SU-DHL-6 (cell line): ENCODE measurements around the gene SGSM1.

Experiments used
- H2AFZ ChIP-seq: fragments of 200-600 bp; sonication (generic); 2 replicates; pipeline ENCODE4 v1.6.1; 2014; ENCODE audit warnings: low read depth, mild to moderate bottlenecking, moderate library complexity, mixed read lengths, antibody characterized with exemption, low read length; ENCODE audit not compliant: severe bottlenecking
- H3F3A ChIP-seq: fragments of 200-600 bp; shearing (Covaris generic); 2 replicates; pipeline ENCODE4 v1.6.0; 2016; ENCODE audit warnings: antibody characterized with exemption, mild to moderate bottlenecking; ENCODE audit not compliant: insufficient read depth
- H3K27ac ChIP-seq: fragments of 200-600 bp; sonication (generic); 2 replicates; pipeline ENCODE4 v1.5.1; 2016; ENCODE audit warnings: low read depth, mild to moderate bottlenecking, low read length, moderate library complexity, mixed read lengths
- H3K27me3 ChIP-seq: fragments of 200-600 bp; sonication (generic), shearing (Covaris generic); 2 replicates; pipeline ENCODE4 v1.6.0; 2014; ENCODE audit warnings: mild to moderate bottlenecking, low read length
- H3K36me3 ChIP-seq: fragments of 200-600 bp; sonication (generic); 2 replicates; pipeline ENCODE4 v1.6.1; 2014; ENCODE audit warnings: mild to moderate bottlenecking, low read length, mixed read lengths
- H3K4me2 ChIP-seq: fragments of 300-600, 200-600 bp; shearing (Covaris generic), sonication (generic); 2 replicates; pipeline ENCODE4 v1.6.0; 2014; ENCODE audit warnings: low read length, low read depth, mild to moderate bottlenecking; ENCODE audit not compliant: poor library complexity, severe bottlenecking
- H3K4me3 ChIP-seq: fragments of 200-600 bp; sonication (generic); 2 replicates; pipeline ENCODE4 v1.5.1; 2014; ENCODE audit warnings: antibody characterized with exemption, low read length, mild to moderate bottlenecking, mixed read lengths; ENCODE audit not compliant: insufficient read depth, poor library complexity, severe bottlenecking
- H3K79me2 ChIP-seq: fragments of 200-600 bp; sonication (generic); 2 replicates; pipeline ENCODE4 v1.6.1; 2014; ENCODE audit warnings: mild to moderate bottlenecking, low read length, moderate library complexity; ENCODE audit not compliant: insufficient read depth
- H3K9ac ChIP-seq: fragments of 200-600 bp; sonication (generic); 2 replicates; pipeline ENCODE4 v1.7.0; 2014; ENCODE audit warnings: mild to moderate bottlenecking, low read length
- H3K9me2 ChIP-seq: fragments of 200-600 bp; sonication (generic); replicated peaks from 2 replicates; pipeline ENCODE4 v1.6.1; 2014; ENCODE audit warnings: low read length; ENCODE audit not compliant: insufficient read depth
- H3K9me3 ChIP-seq: fragments of 200-600 bp; sonication (generic); 2 replicates; pipeline ENCODE4 v1.6.1; 2014; ENCODE audit warnings: low read length, mixed read lengths; ENCODE audit not compliant: insufficient read depth
- H4K20me1 ChIP-seq: fragments of 200-600 bp; sonication (generic); 2 replicates; pipeline ENCODE4 v1.6.1; 2014; ENCODE audit warnings: low read depth, mild to moderate bottlenecking, antibody characterized with exemption, low read length, moderate library complexity, mixed read lengths
- EZH2phosphoT487 ChIP-seq: fragments of 200-600 bp; sonication (generic), shearing (Covaris generic); conservative IDR thresholded peaks from 2 replicates; pipeline ENCODE4 v1.6.1; 2018; ENCODE audit warnings: mild to moderate bottlenecking, antibody characterized with exemption, low read length, moderate library complexity, mixed read lengths
- TF ChIP-seq, protein P1 (sequence below): fragments of 200-600 bp; sonication (generic); IDR thresholded peaks from one replicate; pipeline ENCODE4 v1.5.1; 2017; ENCODE audit warnings: antibody characterized with exemption, mild to moderate bottlenecking, low read length, moderate library complexity; ENCODE audit not compliant: insufficient read depth, poor library complexity, severe bottlenecking

SGSM1 gene

DNA sequence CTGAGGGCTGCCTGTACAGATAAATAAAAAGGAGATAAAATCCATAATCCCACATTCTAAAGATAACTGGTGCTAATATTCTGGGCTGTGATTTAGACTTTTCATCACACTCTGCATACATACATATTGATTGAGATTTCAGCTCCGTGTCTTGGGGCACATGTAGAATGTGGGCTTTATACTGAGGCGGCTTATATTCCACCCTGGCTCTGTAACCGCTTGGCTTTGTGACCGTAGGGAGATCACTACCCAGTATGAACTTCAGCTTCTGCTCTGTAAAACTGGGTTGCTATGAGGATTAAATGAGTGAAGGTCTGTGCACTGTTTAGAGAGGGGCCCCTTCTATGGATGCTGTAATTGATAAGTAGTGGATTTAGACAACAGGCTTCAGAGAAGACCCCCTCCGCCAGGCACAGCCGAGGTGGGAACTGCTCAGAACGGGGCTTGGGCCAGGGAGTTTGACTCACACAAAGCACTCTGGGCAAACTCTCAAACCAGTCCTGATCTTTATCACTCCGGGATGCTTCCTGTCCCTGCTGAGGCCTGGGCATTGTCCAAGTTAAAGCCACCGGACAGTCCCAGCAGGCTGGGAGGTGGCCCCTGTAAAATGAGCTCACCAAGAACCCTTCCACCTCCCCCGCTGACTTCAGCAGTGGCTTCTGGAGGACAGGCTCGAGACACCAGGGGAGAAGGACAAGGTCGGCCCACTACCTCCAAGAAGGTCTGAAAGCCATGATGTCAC, 163.7 kb downstream of the SGSM1 start:
- H3K27ac ChIP-seq = no peak overlapping the region
- no peaks in the 10 kb centered on the region for H3K9me2 ChIP-seq
- no peaks in the 10 kb centered on the region for H3K36me3 ChIP-seq
- H3K4me3 ChIP-seq = no peak overlapping the region
- H3K27me3 ChIP-seq = 0 out of 2 replicates have a peak, but pooled peaks cover 3% of the 10 kb centered on the region
- H3K9me3 ChIP-seq = no peaks in the 10 kb centered on the region
- H3K9ac ChIP-seq = no peak overlapping the region
- H3K4me2 ChIP-seq = no peak overlapping the region
- H4K20me1 ChIP-seq = no peaks in the 10 kb centered on the region
- TF ChIP-seq EZH2phosphoT487 = no peak
- TF ChIP-seq, protein P1, sequence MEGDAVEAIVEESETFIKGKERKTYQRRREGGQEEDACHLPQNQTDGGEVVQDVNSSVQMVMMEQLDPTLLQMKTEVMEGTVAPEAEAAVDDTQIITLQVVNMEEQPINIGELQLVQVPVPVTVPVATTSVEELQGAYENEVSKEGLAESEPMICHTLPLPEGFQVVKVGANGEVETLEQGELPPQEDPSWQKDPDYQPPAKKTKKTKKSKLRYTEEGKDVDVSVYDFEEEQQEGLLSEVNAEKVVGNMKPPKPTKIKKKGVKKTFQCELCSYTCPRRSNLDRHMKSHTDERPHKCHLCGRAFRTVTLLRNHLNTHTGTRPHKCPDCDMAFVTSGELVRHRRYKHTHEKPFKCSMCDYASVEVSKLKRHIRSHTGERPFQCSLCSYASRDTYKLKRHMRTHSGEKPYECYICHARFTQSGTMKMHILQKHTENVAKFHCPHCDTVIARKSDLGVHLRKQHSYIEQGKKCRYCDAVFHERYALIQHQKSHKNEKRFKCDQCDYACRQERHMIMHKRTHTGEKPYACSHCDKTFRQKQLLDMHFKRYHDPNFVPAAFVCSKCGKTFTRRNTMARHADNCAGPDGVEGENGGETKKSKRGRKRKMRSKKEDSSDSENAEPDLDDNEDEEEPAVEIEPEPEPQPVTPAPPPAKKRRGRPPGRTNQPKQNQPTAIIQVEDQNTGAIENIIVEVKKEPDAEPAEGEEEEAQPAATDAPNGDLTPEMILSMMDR = no peak
- H3K79me2 ChIP-seq = no peaks in the 10 kb centered on the region
- no peaks in the 10 kb centered on the region for H3F3A ChIP-seq
- H2AFZ ChIP-seq = no peak overlapping the region

DNA sequence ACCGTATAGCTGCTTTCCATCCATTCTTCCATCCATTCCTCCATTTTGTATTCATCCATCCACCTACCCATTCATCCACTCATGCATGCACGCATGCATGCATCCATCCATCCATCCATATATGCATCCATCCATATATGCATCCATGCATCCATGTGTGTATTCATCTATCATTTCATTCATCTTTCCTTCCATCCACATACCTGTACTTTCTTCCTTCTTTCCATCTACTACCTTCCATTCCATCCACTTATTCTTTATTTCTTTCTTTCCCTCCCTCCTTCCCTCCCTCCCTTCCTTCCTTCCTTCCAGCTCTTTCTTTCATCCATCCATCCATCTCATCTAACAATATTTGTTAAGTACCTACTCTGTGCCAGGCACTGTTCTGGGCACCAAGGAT, 166.4 kb downstream of the SGSM1 start:
- Histone ChIP-seq H3K27me3 (0 out of 2 replicates have a peak, but pooled peaks cover 3% of the 10 kb centered on the region), H3K9me2 (no peaks in the 10 kb centered on the region), H2AFZ (no peak overlapping the region), H3F3A (no peaks in the 10 kb centered on the region), H3K27ac (no peak overlapping the region), H3K79me2 (no peaks in the 10 kb centered on the region), H4K20me1 (no peaks in the 10 kb centered on the region), H3K4me3 (no peak overlapping the region), H3K9ac (no peak overlapping the region), H3K9me3 (no peaks in the 10 kb centered on the region), H3K4me2 (no peak overlapping the region), H3K36me3 (no peaks in the 10 kb centered on the region)
- TF ChIP-seq, protein P1 = no peak
- no peak for TF ChIP-seq EZH2phosphoT487

DNA sequence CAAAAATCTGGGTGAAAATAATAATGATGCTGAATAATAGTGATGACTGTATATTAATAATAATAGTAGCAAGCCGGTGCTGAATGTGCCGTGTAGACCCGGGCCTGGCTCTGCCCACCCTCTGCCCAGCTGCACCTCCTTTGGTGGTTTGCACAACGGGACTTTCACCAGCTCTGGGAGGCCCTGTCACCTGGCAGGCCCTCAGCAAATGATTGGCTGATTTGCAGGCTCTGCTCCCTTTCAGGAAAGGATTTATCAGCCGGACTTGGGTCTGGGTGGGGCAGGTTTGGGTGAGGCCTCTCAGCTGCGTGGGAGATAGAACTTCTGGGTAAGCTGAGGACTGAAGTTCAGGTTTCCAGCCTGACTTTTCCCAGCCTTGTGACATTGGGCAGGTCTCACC, 167.9 kb downstream of the SGSM1 start:
- TF ChIP-seq EZH2phosphoT487 = no peak
- TF ChIP-seq, protein P1 = no peak
- Histone ChIP-seq H3K9me3 (no peaks in the 10 kb centered on the region), H3K27me3 (0 out of 2 replicates have a peak, but pooled peaks cover 3% of the 10 kb centered on the region), H3K9me2 (no peaks in the 10 kb centered on the region), H3K79me2 (no peaks in the 10 kb centered on the region), H3K9ac (no peak overlapping the region), H3K36me3 (no peaks in the 10 kb centered on the region), H3K4me2 (no peak overlapping the region), H2AFZ (no peak overlapping the region), H3F3A (no peaks in the 10 kb centered on the region), H3K27ac (no peak overlapping the region), H4K20me1 (no peaks in the 10 kb centered on the region), H3K4me3 (no peak overlapping the region)
